ENCODE results near the gene PLSCR3.
"Not testable (repeated sequence)": the region's sequence is repeated elsewhere in the genome, so short reads cannot be mapped to it uniquely, and the experiment has no call there.

The PLSCR3 gene

GRCh38 chr17:7380855-7381683 lies 13.3 kb downstream of the PLSCR3 start, which contains the start of gene TNK1:
Gene TNK1 (plus strand): TSS chr17:7381089. CDS start chr17:7382927, 1,838 bp downstream.
- no peak for DNase-seq (ENCODE audit: low read depth in 2 of 2)

- no peak for DNase-seq (ENCODE audit: low read depth in 2 of 2)
Measured at GRCh38 chr17:7380321-7380720, 14.0 kb downstream of the PLSCR3 start.

DNA sequence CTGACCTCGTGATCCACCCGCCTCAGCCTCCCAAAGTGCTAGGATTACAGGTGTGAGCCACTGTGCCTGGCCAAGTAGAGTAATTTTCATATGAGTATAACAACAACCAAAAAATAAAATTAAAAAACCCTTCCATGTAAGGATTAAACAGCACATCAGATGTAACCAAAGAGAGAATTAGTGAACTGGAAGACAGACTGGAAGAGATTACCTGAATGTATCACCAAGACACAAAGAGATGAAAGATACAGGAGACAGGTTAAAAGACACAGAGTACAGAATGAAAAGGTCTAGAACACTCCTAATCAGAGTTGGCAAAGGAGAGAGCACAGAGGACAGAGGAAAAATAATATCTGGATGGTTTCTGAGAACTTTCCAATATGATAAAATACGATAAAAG lies 15.2 kb downstream of the PLSCR3 start:
- no peak for DNase-seq (ENCODE audit: low read depth in 2 of 2)

GRCh38 chr17:7374353-7374752 lies 20.0 kb downstream of the PLSCR3 start:
- DNase-seq (ENCODE audit: low read depth in 2 of 2): no peak

DNA sequence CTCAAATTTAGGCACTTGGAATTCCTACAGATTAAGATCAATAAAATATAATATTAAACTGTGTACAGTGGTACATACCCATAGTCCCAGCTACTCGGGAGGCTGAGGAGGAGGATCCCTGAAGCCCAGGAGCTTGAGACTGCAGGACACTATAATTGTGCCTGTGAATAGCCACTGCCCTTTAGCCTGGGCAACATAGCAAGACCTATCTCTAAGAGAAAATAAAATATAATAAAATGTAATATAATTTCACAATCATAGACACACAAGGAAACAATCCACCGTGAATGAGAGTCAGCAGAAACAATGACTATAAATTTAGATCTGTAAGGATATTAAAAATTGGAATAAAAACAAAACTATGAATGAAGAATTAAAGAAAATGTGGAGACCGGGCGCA lies 23.5 kb downstream of the PLSCR3 start:
- no peak for DNase-seq (ENCODE audit: low read depth in 2 of 2)

- no peak for DNase-seq (ENCODE audit: low read depth in 2 of 2)
Measured at GRCh38 chr17:7369825-7370224, 24.5 kb downstream of the PLSCR3 start.

GRCh38 chr17:7368599-7368994 lies 25.7 kb downstream of the PLSCR3 start:
- DNase-seq (ENCODE audit: low read depth in 2 of 2): not testable (repeated sequence)

DNA sequence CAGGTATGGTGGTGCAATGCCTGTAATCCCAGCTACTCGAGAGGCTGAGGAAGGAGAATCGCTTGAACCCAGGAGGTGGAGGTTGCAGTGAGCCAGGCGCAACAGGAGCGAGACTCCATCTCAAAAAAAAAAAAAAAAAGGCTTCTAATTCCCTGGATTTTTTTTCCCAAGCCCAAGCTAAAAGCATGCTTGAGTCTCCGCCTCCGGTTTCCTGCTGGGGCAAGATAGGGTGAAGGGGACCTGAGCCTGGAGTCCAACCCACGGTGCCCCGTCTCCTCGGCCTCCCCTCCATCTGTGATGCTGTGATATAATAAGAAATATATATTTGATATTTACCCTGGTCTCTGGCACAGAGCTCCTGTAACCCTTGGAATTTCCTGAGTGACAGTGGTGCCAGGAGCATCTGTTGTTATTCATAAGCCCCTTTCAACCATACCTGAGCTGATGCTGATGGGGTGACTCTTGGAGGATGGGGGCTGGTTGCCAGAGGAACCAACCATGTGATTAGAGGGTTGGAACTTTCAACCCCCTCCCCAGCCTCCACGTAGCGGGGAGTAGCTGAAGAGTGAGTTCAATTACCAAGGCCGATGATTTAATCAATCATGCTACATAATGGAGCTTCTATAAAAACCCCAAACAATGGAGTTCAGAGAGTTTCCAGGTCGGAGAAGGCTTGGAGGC lies 26.3 kb downstream of the PLSCR3 start:
- no peak for DNase-seq (ENCODE audit: low read depth in 2 of 2)

DNA sequence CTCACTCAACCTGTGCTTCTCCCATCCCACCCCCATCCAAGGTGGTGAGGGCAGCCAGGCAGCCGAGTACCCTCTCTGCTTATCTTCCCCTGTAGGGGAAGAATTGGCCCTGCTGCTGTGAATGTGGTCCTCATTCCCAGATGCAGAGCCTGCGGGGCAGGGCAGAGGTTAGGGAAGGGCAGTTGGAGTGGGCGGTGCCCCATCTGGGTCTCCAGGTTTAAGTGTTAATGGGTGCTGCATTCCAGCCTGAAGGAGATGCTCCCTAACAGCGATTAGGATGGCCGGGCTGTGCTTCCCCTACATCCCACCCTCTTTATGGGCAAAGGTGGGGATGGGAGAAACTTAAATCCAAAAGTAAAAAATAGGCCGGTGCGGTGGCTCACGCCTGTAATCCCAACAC lies 27.2 kb downstream of the PLSCR3 start:
- DNase-seq (ENCODE audit: low read depth in 2 of 2): no peak

GRCh38 chr17:7365963-7366362 lies 28.4 kb downstream of the PLSCR3 start:
- not testable (repeated sequence) for DNase-seq (ENCODE audit: low read depth in 2 of 2)

DNA sequence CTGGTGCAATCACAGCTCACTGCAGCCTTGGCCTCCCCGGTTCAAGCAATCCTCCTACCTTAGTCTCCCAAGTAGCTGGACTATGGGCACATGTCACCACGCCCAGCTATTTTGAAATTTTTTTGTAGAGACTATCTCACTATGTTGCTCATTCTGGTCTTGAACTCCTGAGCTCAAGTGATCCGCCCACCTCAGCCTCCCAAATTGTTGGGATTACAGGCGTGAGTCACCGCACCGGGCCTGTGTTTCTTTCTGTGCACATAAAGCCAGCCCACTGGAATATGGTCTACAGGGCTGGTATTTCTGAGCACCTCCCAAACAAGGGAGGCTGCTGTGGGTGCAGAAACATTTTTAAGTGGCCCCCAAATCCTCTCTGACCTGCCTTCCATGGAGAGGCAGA lies 31.0 kb downstream of the PLSCR3 start:
- DNase-seq (ENCODE audit: low read depth in 2 of 2): no peak

- no peak for DNase-seq (ENCODE audit: low read depth in 2 of 2)
Measured at GRCh38 chr17:7361906-7362305, 32.4 kb downstream of the PLSCR3 start.

DNA sequence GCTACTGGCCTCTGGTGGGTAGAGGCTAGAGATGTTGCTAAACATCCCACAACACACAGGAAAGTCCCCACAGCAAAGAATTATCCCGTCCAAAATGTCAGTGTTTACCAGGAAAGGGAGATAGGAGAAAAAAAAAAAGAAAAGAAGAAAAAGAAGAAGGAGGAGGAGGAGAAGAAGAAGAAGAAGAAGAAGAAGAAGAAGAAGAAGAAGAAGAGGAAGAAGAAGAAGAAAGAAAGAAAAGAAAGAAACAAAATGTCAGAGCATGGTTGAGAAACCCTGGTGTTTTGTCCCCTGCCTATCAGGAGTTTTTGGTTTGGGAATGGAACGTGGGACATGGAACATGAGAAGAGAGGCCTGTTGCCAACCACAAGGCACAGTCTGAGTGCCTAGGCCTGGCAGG lies 36.9 kb downstream of the PLSCR3 start:
- no peak for DNase-seq (ENCODE audit: low read depth in 2 of 2)

GRCh38 chr17:7356756-7357155 lies 37.6 kb downstream of the PLSCR3 start:
- DNase-seq (ENCODE audit: low read depth in 2 of 2): no peak

DNA sequence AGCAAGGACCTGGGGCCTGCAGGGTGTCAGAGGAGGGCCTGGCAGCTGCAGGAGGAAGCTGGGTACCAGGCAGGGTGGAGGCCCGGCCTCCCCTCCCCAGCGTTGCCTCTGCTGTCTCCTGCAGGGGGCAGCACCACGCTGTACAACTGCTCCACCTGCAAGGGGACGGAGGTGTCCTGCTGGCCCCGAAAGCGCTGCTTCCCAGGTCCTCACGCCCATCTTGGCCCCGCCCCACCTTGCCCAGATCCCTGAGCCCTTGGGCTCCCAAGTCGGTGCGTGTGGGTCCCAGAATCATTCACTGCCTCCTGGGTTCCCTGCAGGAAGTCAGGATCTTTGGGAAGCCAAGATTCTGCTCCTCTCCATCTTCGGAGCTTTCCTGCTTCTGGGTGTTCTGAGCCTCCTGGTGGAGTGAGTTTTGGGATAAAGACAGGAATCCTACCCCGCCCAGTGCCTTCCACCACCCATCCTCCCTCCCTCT lies 38.2 kb downstream of the PLSCR3 start:
- DNase-seq (ENCODE audit: low read depth in 2 of 2): peak; percentile 74 to 85

- DNase-seq (ENCODE audit: low read depth in 2 of 2): no peak
Measured at GRCh38 chr17:7355573-7355972, 38.8 kb downstream of the PLSCR3 start.

- DNase-seq (ENCODE audit: low read depth in 2 of 2): no peak
Measured at GRCh38 chr17:7355053-7355452, 39.3 kb downstream of the PLSCR3 start, which contains the start of gene TMEM95. Gene TMEM95 (plus strand): TSS chr17:7355156. CDS start chr17:7355205, 49 bp downstream.

DNA sequence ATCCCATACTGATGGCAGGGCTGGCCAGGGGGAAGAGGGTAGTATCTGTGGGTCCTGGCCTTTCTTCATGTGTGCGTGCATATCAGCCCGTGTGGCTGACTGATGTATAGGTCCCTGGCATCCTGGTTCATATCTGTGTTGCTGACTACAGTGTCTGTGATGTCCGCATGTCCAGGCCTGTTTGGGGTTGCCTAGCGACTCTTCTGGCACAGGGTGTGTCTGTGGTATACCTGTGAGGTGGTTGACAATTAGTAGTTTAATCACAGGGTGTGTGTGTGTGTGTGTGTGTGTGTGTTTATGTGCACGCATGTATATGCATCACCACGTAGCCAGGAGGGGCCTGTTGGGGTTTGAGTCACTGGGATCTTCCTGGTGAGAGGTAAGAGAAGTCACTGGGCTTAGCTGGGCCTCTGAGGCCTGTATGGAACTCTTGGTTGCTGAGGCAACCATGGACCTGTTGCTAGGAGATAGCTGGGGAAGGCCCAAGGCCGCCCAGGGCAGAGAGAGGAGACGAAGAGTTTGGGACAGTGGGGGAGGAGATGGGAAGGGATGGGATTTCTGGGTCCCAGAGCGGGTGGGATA lies 40.0 kb downstream of the PLSCR3 start:
- DNase-seq (ENCODE audit: low read depth in 2 of 2): no peak

GRCh38 chr17:7352910-7353635 lies 41.3 kb downstream of the PLSCR3 start:
- DNase-seq (ENCODE audit: low read depth in 2 of 2): no peak

DNA sequence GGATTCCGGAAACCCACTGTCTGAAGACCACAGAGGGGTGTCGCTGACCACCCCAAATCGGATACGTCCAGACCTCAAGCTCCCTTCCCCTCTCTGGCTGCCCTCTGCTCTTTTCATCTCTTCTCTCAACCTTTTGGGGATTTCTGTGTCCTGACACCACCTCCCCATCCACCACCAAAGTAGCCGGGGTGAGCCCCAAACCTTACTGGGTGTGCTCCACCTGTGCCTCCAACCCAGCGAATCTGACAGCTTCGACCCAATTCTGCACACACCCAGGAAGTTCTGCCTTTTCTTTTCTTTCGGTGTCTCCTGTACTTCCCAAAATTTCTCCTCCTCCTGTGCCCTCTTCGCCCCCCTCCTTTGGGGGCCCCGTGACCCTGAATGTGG lies 41.8 kb downstream of the PLSCR3 start:
- no peak for DNase-seq (ENCODE audit: low read depth in 2 of 2)

GRCh38 chr17:7351665-7352502 lies 42.4 kb downstream of the PLSCR3 start, which contains the start of gene KCTD11:
Gene KCTD11 (plus strand): TSS chr17:7352162.
- peak in 1 of 2 experiments; percentile 73 for DNase-seq (ENCODE audit: low read depth in 2 of 2)

Measured in stimulated activated CD4-positive, alpha-beta T cell treated with anti-CD3 and anti-CD28 coated beads, Interleukin-12 subunit alpha, Interleukin-12 subunit beta, amount 100 ng/mL, for 24 hours (primary cell).